Breast epithelium (tissue), 3 donors: ENCODE results near the gene CXorf58.

Experiments
- CTCF ChIP-seq, 3 donors: fragments of 450-650 bp; IDR thresholded peaks; one replicate each; pipeline ENCODE4 v1.5.1; 2016 to 2017; ENCODE audit warnings: antibody characterized with exemption in 3 of 3, mild to moderate bottlenecking in 3 of 3, moderate library complexity in 3 of 3
- POLR2A ChIP-seq: fragments of 450-650 bp; IDR thresholded peaks from one replicate; pipeline ENCODE4 v1.6.1; 2016; ENCODE audit warnings: antibody characterized with exemption, mild to moderate bottlenecking, moderate library complexity

GRCh38 chrX:23919148-23919547 lies 11.3 kb downstream of the CXorf58 start:
- TF ChIP-seq POLR2A (no peak), CTCF (IDR thresholded peaks at IDR 0.05) (no peak)
